CD4-positive, alpha-beta T cell treated with Interleukin-21 for 1 hour (primary cell): ENCODE data around the gene MAP1B.
"Not testable (repeated sequence)": the region's sequence is repeated elsewhere in the genome, so short reads cannot be mapped to it uniquely, and the experiment has no call there.

Experiments used
- DNase-seq: peaks from one replicate; pipeline ENCODE4 v3.0.0-alpha.2; 2020

Gene MAP1B

DNA sequence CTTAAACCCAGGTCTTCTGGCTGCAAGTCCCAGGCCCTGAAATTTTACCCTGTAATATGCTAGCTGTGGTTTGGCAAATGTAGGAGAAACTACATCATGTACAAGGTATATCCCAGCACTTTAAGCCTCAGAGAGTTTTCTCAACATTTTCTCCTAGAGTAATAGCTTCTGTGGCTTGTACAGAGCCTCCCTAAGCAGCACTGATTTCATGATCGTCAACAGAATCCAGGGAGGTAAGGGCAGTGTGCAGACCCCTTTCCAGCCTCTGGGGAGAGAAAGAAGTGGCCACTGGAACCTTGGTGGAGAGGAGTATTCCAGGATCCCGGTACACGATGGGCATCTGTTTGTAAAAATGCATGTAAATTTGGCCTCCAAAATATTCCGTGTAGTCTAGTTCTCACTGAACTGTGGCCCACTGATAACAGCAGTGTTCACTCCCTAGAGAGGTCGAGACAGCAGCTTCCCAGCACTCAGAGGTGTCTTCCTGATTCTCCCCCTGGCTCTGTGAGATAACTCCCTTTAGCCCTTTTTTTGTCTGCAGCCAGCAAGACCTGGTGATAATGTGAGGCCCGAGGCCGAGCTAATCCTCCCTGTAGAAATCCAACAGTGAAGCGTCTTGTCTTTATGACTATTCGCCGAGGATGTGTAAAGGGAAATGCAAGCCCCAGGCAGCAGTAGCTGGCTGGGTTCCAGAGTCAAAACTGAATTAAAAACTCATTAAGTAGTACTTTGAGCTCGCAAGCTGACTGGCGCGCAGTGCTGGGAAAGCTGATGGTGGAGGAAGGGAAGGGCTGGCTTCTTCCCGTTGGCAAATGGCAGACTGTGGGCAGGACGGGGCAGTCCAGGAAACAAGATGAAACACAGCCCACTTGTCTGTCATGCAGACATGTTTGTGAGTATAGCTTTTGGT lies 59.0 kb downstream of the MAP1B start:
- DNase-seq: no peak

DNA sequence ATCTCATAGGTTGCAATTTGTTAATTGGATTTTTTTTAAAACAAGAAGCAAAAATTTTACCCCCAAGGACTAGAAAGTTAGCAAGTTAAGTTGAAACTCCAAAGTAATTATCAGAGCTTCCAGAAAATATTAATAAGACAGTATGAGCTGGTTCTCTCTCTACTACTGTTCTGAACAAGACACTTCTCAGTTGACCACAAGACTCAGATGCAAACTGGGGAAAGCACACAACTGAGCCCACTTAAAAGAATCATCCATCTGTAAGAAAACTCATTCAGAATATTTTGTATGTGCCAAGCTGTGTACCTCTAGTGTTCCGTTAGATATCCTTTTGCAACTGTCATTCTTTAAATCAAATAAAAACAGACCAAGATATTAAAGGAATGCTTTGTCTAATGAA lies 60.0 kb downstream of the MAP1B start:
- no peak for DNase-seq

DNA sequence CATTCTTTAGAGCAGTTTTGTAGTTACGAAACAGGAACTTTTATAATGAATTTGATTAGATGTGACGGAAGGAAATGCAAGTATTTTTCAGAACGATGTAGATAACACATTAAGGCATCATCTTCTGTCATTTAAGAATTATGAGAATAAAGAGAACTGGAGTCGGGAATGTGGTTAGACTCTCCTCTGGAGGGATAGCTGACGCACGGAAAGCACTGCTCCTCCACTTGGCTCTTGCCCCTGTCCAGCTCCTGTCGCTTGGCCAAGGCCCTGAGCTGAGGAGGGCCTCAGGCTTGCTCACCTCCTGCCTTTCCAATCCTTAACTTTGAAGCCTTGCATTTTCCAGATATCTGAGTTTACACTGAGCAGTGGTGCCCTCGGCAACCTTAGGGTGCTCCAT lies 60.5 kb downstream of the MAP1B start:
- no peak for DNase-seq

GRCh38 chr5:72170101-72170500 lies 62.8 kb downstream of the MAP1B start:
- DNase-seq: no peak

GRCh38 chr5:72171181-72171580 lies 63.9 kb downstream of the MAP1B start:
- DNase-seq: not testable (repeated sequence)

GRCh38 chr5:72171667-72172066 lies 64.4 kb downstream of the MAP1B start:
- no peak for DNase-seq

DNA sequence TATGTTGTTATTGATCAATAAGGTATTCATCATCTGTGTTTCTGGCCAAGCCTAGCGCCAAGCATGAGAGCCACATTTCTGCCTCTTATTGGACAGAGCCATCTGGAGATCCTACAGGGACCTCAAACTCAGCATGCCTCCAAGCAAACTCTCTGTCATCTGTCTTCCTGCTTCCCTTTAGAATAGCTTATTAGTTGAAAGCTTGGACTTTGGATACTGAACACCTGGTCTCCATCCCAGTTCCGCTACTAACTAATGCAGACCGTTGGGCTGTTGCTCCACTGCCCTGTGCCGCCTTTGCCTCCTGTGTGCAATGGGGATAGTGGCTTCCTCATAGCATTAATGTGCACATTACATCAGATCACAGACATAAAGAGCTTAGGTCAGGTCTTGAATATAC lies 65.5 kb downstream of the MAP1B start:
- no peak for DNase-seq

- no peak for DNase-seq
These were observed 70.3 kb downstream of the MAP1B start for GRCh38 chr5:72177538-72177937.

GRCh38 chr5:72179028-72179815 lies 71.9 kb downstream of the MAP1B start:
- DNase-seq: no peak

GRCh38 chr5:72179816-72180440 lies 72.7 kb downstream of the MAP1B start:
- no peak for DNase-seq

DNA sequence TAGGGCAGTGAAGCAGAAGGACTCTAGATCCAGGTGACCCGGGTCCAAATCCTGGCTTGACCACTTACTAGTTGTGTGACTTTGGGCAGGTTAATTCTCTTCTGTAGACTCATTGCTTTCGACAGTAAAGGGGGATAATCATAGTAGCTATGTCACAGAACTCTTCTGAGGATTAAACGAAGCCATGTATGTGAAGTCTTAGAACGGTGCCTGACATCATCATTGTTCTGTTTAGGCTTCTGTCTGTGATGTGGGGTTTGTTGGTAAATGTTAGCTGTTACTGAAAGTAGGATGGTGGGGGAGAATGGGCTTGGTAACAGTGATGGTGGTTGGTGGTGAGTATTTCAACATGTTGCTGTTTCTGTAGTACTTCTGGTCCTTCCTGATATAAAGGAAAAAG lies 73.7 kb downstream of the MAP1B start:
- DNase-seq: no peak

- DNase-seq: no peak
These were observed 75.4 kb downstream of the MAP1B start for GRCh38 chr5:72182686-72183085.

GRCh38 chr5:72183101-72183520 lies 75.8 kb downstream of the MAP1B start:
- DNase-seq: no peak

GRCh38 chr5:72184408-72184807 lies 77.1 kb downstream of the MAP1B start:
- no peak for DNase-seq

- DNase-seq: no peak
These were observed 78.4 kb downstream of the MAP1B start for GRCh38 chr5:72185496-72186329.

GRCh38 chr5:72187388-72188075 lies 80.3 kb downstream of the MAP1B start:
- DNase-seq: no peak

GRCh38 chr5:72188166-72188565 lies 80.9 kb downstream of the MAP1B start:
- DNase-seq: no peak

DNA sequence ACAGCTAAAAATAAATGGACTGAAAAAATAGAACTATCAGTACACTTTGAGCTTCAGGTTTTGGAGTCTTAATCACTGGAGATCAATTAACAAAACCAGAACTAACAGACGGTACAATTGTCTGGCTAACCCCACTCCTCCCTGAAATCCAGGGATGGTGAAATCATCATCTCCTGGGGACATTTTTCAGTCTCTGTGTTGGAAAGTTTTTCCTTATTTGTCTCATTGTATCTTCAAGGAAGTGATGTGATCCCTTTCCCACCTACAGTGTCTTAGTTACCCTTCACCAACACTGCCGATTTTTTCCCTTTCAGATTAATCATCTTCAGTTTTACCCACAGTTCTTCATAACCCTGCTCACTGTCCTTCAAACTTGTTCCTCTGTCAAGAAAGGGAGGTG lies 81.9 kb downstream of the MAP1B start:
- DNase-seq: no peak

DNA sequence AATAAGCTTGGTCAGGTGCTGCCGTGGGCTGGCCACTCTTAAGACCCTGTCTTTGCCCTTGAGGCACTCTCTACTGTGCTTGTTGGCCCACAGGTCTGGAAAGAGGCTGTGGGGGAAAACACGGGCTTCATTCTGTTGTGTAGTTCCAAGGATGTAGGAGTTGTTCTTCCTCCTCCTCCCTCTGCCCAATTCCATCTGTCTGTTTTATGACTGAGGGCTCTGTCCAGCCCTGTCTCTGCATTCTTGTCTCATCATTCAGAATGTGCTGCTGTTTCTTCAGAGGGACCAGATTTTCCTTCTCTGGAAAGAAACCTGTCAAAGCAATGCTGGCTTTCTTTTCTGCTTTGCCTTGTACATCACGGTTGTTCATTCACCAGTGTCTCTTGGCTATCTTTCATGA lies 84.1 kb downstream of the MAP1B start:
- DNase-seq: no peak

GRCh38 chr5:72194846-72195245 lies 87.6 kb downstream of the MAP1B start:
- DNase-seq: peak; percentile 38

DNA sequence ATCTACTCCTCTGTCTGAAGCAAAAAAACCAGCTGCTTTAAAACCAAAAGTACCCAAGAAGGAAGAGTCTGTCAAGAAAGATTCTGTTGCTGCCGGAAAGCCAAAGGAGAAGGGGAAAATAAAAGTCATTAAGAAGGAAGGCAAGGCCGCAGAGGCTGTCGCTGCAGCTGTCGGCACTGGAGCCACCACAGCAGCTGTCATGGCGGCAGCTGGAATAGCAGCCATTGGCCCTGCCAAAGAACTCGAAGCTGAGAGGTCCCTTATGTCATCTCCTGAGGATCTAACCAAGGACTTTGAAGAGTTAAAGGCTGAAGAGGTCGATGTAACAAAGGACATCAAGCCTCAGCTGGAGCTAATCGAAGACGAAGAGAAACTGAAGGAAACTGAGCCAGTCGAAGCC lies 88.3 kb downstream of the MAP1B start:
- no peak for DNase-seq

DNA sequence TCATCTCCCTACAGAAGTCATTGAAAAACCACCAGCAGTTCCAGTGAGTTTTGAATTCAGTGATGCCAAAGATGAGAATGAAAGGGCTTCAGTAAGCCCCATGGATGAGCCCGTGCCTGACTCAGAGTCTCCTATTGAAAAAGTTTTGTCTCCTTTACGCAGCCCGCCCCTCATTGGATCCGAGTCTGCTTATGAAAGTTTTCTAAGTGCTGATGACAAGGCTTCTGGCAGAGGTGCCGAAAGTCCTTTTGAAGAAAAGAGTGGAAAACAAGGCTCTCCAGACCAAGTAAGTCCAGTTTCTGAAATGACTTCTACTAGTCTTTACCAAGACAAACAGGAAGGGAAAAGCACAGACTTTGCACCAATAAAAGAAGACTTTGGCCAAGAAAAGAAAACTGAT lies 90.1 kb downstream of the MAP1B start:
- DNase-seq: no peak
